NT2/D1 (cell line): ENCODE measurements around the gene SELENOF.
"Not testable (repeated sequence)": the region's sequence is repeated elsewhere in the genome, so short reads cannot be mapped to it uniquely, and the experiment has no call there.

Source experiments
- DNase-seq: peaks from one replicate; pipeline ENCODE4 v3.0.0-alpha.2; 2011; ENCODE audit warnings: low read depth, low spot score
- H3K27me3 ChIP-seq: 2 replicates; pipeline ENCODE4 v1.6.0; 2011; ENCODE audit warnings: mild to moderate bottlenecking; ENCODE audit not compliant: insufficient read length, insufficient read depth
- H3K36me3 ChIP-seq: 2 replicates; pipeline ENCODE4 v1.6.1; 2011; ENCODE audit warnings: mild to moderate bottlenecking, low read length, mixed read lengths; ENCODE audit not compliant: insufficient read depth, insufficient read length
- H3K4me1 ChIP-seq: 2 replicates; pipeline ENCODE4 v1.5.1; 2011; ENCODE audit not compliant: insufficient read depth, insufficient read length
- H3K4me3 ChIP-seq: 2 replicates; pipeline ENCODE4 v1.5.1; 2011; ENCODE audit warnings: low read depth; ENCODE audit not compliant: insufficient read length
- H3K9ac ChIP-seq: 2 replicates; pipeline ENCODE4 v1.6.0; 2011; ENCODE audit warnings: low read depth; ENCODE audit not compliant: insufficient read length
- H3K9me3 ChIP-seq: 2 replicates; pipeline ENCODE4 v1.5.1; 2011; ENCODE audit warnings: mild to moderate bottlenecking, low read length; ENCODE audit not compliant: insufficient read depth
- SUZ12 ChIP-seq: IDR thresholded peaks from 2 replicates; pipeline ENCODE4 v1.6.1; 2011; ENCODE audit not compliant: insufficient read length, insufficient read depth; ENCODE audit errors: extremely low read depth
- YY1 ChIP-seq: IDR thresholded peaks from 2 replicates; pipeline ENCODE4 v1.6.1; 2011; ENCODE audit not compliant: insufficient read length, insufficient read depth
- ZNF274 ChIP-seq: IDR thresholded peaks from 2 replicates; pipeline ENCODE4 v1.6.1; 2011; ENCODE audit warnings: mild to moderate bottlenecking, low read depth, low read length

The SELENOF gene

DNA sequence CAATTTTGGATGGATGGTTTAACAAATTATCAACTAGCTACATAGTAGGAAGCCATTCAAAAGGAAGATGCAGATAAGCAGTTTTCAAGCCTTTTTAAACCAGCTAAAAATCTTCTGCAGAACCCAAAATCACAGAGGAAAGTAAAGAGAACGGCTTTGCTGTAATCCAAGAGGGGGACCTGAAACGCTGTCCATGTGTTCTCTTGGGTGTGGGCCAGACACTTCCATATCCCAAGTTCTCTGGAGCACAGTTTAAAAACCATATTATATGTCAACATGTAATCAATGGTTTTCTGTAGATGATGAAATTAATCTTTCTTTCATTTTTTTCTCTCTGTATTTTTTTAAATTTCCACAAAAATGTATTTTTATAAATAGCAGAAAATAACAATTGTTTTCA is 90.5 kb downstream of the SELENOF start:
- Histone ChIP-seq H3K4me1 (no peaks in the 10 kb centered on the region), H3K36me3 (no peaks in the 10 kb centered on the region)

DNA sequence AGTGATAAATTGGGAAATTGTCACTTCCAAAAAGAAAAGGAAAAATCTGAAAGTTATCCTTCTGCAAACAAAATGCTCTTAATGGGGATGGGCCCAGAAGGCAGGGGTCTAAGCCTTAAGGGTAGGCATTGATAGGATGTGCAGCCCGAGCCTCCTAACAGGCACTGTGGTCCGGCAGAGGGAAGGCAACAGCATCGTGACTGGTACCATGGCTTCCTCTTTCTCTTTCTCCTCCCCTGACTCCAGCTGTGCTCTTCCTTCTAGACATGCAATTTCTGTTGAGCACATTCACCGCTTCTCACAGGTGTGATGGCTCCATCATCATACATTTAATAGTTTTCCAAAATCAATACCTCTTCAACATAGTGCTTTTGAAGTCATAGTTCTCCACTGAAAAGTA is 91.5 kb downstream of the SELENOF start:
- Histone ChIP-seq H3K27me3 (no peaks in the 10 kb centered on the region), H3K9me3 (no peaks in the 10 kb centered on the region), H3K4me3 (no peak overlapping the region), H3K4me1 (no peaks in the 10 kb centered on the region), H3K36me3 (no peaks in the 10 kb centered on the region), H3K9ac (no peak overlapping the region)
- no peak for DNase-seq
- TF ChIP-seq YY1: no peak
- no peak for TF ChIP-seq SUZ12
- TF ChIP-seq ZNF274: no peak

More for the DNA sequence above, 90.5 kb downstream of the SELENOF start:
- DNase-seq: no peak
- H3K9me3 ChIP-seq: no peaks in the 10 kb centered on the region
- TF ChIP-seq ZNF274: no peak
- no peaks in the 10 kb centered on the region for H3K27me3 ChIP-seq
- no peak overlapping the region for H3K4me3 ChIP-seq
- H3K9ac ChIP-seq: no peak overlapping the region

DNA sequence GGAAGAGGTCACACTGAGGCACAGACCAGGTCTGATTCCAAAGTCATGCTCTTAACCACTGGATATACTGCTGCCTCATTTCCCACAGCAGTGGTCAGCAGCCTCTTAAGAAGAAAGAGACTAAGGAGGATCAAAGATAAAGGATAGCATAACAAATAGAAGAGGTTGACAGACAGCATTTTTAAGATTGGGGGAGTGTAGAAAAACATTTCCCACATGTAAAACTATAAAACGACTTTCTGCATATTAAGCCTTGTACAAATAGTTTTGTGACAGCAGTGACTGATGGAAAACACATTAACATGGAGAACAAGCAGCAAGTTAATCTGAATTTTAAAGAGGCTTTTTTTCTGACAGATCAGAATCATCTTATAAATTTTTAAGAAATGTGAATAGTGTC is 92.0 kb downstream of the SELENOF start:
- no peaks in the 10 kb centered on the region for H3K27me3 ChIP-seq
- H3K4me1 ChIP-seq: no peaks in the 10 kb centered on the region
- TF ChIP-seq SUZ12 (no peak), YY1 (no peak), ZNF274 (no peak)
- H3K4me3 ChIP-seq: no peak overlapping the region
- H3K36me3 ChIP-seq: no peaks in the 10 kb centered on the region
- no peak for DNase-seq
- H3K9me3 ChIP-seq: no peaks in the 10 kb centered on the region
- no peak overlapping the region for H3K9ac ChIP-seq

DNA sequence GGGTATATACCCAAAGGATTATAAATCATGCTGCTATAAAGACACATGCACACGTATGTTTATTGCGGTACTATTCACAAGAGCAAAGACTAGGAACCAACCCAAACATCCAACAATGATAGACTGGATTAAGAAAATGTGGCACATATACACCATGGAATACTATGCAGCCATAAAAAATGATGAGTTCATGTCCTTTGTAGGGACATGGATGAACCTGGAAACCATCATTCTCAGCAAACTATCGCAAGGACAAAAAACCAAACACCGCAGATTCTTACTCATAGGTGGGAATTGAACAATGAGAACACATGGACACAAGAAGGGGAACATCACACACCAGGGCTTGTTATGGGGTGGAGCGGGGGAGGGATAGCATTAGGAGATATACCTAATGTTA is 94.0 kb downstream of the SELENOF start:
- DNase-seq, H3K9me3 ChIP-seq, H3K9ac ChIP-seq, H3K27me3 ChIP-seq, H3K36me3 ChIP-seq, H3K4me3 ChIP-seq, H3K4me1 ChIP-seq: not testable (repeated sequence)

DNA sequence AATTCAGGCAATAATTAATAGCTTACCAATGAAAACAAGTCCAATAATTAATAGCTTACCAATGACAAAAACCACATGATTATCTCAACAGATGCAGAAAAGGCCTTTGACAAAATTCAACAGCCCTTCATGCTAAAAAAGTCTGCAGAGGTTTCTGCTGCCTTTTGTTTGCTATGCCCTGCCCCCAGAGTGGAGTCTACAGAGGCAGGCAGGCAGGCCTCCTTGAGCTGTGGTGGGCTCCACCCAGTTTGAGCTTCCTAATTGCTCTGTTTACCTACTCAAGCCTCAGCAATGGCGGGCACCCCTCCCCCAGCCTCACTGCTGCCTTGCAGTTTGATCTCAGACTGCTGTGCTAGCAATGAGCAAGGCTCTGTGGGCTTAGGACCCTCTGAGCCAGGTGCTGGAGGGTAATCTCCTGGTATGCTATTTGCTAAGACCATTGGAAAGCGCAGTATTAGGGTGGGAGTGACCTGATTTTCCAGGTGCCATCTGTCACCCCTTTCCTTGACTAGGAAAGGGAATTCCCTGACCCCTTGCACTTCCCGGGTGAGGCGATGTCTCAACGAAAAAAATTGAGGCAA is 96.6 kb downstream of the SELENOF start:
- H3K9me3 ChIP-seq: peaks cover 15% of the 10 kb centered on the region; the same call in 1 of the 2 replicates
- H3K36me3 ChIP-seq, H3K4me1 ChIP-seq, H3K4me3 ChIP-seq, DNase-seq, H3K9ac ChIP-seq, H3K27me3 ChIP-seq: not testable (repeated sequence)

DNA sequence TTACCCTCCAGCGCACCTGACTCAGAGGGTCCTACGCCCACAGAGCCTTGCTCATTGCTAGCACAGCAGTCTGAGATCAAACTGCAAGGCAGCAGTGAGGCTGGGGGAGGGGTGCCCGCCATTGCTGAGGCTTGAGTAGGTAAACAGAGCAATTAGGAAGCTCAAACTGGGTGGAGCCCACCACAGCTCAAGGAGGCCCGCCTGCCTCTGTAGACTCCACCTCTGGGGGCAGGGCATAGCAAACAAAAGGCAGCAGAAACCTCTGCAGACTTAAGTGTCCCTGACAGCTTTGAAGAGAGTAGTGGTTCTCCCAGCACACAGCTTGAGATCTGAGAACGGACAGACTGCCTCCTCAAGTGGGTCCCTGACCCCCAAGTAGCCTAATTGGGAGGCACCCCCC is 99.8 kb downstream of the SELENOF start:
- not testable (repeated sequence) for H3K4me1 ChIP-seq, H3K36me3 ChIP-seq, H3K27me3 ChIP-seq, H3K4me3 ChIP-seq, H3K9ac ChIP-seq, DNase-seq
- H3K9me3 ChIP-seq: peaks cover 18% of the 10 kb centered on the region; the same call in 1 of the 2 replicates
